HUDEP-2 (cell line): ENCODE measurements around the gene TRIM27.
A peak's percentile ranks its signal among the peaks of the same experiment; 100 is the strongest.
"Not testable (repeated sequence)": the region's sequence is repeated elsewhere in the genome, so short reads cannot be mapped to it uniquely, and the experiment has no call there.

Experiments used
- DNase-seq, 76 experiments: peaks; one replicate each; lab custom pipeline; 2025; ENCODE audit not compliant: unreplicated experiment in 76 of 76; lab: John Stamatoyannopoulos, UW

TRIM27 gene

DNA sequence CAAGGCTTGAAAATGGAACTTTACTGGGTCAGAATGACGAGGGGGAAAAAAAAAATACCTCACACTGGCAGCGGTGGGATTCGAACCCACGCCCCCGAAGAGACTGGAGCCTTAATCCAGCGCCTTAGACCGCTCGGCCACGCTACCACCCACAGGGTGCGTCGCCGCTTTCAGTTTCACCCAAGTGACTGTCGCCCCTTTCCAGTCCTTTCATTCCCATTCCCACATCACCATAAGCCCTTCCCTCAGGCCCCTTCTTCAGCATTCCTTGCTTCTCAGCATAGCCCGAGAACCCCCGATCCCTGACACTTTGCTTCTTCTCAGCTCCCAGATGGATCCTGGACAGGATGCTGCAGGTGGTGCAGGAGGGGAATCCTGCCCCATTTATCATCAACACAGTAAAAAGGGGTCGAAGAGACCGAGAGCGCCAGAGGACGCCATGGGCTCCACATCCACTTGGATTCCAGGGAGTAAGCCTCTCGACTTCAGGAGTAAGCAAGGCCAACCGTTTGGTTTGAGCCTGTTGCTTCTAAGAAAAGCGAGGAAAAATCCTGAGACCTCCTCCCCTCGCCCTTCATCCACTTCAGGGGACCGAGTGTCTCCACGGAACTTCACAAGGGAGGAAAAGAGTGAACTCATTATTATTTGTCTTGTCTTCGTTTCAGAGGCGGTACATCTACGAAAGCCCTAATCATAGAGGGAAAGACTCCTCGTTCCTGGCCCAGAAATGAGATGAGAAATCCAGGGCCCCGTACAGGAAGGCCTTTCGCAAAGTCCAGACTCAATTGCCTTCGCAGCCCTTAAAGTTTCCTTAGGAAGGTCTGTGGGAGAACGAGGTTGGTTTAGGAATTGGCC, 20.0 kb upstream of the TRIM27 start:
- peak in 72 of 76 experiments; percentile 46 to 98 (median 81) for DNase-seq

DNA sequence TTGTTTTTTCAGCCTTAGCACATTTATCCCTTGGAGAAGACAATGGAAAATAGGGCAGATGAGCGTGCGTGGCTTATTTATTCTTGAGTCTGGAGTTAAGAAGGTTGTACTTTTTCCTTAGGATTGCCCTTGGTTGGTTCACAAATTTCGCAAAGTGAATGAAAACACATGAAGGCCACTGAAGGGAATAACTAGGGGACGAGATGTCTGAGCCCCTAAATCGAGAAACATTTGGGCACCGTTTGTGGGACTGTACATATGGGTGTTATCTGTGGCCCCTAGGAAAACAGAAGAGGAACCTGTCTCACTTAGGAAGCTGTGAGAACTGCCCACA, 19.4 kb upstream of the TRIM27 start:
- peak in 1 of 76 experiments; percentile 54 for DNase-seq

DNA sequence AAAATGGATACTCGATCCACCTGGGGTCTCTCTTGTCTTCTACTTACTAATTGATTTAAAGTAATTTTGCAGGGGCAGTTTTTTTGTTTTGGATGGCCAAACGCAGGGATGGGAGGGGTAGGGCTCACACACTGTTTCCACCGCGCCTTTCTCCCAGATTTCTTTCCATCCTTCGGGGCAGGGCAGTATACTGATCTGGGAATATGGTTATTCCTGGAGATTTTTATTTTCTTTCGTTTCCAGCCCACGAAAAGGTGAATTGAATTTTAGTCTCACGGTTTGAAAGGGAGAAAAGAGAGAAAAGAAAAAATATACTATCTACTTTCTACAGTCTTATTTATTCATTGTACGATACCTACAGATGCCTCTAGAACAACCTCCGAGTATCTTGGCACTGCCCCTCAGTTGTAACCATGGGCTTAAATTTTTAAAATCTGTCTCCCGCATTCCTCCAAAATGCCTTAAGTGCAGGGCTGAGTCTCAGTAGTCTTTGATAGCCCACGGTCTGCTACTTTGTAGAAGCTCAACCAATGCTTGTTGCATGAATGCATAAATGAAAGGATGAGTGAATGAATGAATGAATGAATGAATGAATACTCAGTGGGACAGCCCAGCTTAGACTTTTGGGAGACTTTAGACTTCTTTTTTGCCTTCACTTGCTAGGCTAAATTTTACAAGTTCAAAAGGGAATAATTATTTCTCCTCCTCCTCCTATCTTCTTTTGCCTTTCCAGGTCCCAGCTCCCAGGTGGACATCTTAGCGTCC, 18.1 kb upstream of the TRIM27 start:
- DNase-seq = peak in 1 of 76 experiments; percentile 29

DNA sequence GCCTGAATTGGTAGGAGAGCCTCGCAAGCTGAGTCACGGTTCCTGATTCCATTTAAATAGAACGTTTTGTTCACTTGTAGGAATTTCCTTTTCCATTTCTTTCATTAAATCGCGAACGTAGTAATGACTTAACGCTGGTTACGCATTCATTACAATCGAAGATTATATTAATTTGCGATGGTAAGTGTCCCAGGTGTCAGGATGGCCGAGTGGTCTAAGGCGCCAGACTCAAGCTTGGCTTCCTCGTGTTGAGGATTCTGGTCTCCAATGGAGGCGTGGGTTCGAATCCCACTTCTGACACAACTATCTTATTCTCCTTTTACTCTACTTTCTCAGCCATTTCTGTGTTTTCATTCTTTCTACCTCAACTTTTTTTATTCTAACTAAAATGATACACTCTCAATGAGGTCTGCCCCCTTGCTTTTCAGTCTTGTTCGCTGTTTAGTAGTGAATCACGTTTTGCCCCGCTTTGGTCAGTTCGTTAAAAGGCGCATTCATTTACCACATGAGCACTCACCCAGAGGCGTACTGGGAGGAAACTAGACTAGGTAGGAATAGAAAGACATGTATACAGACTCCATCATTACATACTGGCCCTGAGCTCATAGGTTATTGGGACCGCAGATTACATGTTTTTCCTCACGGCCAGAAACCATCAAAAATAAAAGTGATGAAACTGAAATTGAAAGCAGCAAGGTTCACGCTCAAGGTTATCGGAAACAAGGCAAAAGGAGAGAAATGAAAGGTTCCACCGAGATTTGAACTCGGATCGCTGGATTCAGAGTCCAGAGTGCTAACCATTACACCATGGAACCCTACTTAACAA, 17.3 kb upstream of the TRIM27 start:
- DNase-seq = peak in 74 of 76 experiments; percentile 48 to 96 (median 84)

DNA sequence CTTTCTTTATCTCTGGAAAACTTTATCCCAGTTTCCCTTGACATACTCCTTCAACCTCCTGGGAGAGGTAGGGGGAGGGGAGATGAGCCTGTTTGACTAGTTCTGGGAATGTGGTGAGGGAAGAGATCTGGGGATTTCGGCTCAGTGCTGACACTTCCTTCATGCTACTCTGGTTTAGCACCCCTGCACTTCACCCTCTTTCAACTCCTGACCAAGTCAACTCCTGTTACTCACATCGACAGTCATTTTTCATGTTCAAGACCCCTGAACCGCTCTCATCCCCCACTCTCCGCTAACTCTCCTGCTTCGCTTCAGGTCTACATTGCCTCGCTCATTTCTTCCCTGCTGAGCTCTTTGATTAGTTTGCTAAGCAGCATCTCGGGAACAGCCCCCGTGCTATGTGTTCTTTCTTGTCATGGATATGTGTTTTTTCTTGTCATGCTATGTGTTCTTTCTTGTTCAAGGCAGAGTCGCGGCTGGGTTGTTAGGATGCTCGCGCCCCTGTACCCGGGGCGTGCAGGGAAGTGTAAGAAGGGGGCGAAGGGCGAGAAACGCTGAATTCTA, 16.6 kb upstream of the TRIM27 start:
- peak in 42 of 76 experiments; percentile 28 to 93 (median 62) for DNase-seq

DNA sequence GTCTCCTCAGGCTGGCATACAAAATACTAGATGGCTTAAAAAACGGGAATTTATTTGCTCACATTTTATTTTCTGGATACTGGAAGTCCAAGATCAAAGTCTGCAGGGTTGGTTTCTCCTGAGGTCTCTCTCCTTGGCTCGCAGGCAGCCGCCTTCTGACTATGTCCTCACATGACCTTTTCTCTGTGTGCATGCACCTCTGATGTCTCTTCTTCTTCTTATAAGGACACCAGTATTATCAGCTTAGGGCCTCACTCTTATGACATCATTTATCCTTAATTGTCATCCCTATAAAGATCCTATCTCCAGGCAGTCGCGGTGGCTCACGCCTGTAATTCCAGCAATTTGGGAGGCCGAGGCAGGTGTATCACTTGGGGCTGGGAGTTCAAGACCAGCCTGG, 9.3 kb upstream of the TRIM27 start:
- no peak for DNase-seq

DNA sequence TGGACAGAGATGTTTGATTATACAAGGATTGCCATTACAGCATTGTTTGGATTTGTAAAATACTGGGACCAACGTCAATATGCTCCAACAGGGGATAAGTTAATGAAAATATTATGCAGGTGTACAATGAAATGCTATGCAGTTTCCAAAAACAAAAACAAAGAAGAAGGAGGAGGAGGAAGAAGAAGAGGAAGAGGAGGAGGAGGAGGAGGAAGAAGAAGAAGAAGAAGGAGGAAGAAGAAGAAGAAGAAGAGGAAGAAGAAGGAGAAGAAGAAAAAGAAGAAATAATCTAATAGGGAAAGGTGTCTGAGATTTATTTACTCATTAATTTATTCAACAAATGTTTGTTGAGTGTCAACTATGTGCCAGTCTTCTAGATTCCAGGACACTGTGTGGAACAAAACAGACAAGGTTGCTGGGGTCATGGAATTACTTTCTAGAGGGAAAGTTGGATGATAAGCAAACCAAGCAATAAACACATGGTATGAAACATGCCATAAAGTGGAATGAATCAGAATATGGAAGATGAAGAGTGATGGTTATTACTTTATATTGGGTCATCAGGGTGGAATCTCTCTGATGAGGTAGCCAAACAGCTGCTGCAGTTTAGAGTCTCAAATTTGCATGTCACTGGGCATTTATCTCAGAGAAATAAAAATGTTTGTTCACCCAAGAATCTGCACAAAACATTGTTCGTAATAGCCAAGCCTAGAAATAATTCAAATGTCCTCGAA, 6.3 kb upstream of the TRIM27 start:
- no peak for DNase-seq

DNA sequence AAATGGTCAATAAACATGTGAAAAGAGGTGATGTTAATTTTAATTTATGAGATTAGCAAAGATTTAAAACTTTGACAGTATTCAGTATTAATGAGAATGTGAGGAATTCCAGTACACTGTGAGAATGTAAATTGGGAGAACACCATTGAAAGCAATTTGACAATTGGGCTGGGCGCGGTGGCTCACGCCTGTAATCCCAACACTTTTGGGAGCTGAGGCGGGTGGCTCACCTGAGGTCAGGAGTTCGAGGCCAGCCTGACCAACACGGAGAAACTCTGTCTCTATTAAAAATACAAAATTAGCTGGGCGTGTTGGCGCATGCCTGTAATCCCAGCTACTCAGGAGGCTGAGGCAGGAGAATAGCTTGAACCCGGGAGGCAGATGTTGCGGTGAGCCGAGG, 5.6 kb upstream of the TRIM27 start:
- DNase-seq = not testable (repeated sequence)

DNA sequence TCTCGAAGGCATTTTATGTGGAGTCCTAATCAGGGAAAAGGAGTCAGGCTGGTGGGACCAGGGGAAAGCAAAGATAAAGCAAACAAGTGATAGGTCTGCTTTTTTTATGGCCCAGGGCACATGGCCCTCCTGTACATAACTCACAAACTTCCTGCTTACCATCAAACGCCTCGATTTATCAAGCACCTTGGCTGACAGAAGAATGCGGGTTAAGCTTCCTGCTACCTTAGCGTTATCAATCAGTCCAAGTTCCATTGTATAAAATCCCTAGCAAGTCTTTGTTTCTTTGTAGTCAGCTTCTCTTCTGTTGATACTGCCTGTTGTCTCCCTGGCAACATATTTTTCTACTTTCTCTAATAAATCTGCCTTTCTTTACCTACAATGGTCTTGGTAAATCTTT, 4.1 kb upstream of the TRIM27 start:
- DNase-seq = no peak

DNA sequence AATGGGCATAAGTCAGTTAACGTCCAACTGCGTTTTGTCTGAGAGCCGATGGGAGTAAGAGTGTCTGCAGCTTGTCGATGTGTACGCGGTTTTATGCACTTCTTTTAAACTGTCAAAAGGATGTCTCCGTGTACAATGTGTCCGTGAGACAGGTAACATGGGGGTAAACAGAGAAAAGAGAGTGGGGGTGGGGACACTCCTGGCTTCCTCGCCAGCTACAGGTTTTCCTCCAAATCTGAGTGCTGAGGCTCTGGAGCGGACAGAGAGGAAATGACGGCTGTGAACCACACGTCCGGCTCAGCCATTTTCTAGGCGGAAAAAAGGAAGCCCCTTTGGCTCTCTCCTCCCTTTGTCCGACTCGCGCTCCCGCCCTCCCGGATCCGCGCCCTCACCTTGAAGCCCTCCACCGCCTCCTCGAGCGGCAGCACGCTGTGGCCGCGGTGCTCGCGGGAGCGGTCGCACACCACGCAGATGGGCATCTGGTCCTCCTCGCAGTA, 916 bp downstream of the TRIM27 start:
- DNase-seq = peak in 24 of 76 experiments; percentile 15 to 71 (median 50)

DNA sequence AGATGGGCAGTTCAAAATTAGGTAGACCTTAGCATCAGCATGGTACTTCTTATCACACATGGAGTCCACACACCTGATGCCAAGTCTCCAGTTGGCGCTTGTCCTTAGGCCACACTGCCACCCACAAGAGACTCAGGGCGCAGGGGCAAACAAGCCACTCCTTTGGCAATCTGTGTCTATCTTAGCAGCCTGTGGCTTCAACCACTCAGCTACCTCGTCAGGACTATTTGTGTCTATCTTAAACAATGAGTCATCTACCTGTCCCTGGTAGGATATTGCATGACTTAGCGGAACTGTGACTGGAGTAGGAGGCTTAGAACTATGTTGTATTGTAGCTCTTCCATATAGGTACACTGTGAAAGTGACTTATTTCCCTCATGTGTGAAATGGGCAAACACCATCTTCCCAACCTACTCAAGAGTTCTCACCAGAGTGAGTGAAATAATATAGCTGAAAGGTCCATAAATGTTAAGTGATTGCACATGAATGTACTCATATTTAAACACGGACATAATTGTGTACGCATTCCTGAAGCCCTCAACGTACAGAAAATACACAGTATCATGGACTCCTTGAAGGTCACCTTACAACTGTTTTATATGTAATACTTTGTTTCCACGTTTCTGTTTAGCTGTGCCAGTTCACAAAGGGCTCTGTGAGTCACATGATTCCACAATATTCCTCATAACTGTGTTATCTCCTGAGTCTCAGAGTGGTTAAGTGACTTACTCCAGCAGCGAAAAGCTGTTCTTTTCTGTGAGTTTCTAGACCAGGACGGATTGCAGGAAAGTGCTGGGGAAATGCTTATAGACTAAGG, 1.6 kb downstream of the TRIM27 start:
- DNase-seq = peak in 38 of 76 experiments; percentile 12 to 71 (median 32)

DNA sequence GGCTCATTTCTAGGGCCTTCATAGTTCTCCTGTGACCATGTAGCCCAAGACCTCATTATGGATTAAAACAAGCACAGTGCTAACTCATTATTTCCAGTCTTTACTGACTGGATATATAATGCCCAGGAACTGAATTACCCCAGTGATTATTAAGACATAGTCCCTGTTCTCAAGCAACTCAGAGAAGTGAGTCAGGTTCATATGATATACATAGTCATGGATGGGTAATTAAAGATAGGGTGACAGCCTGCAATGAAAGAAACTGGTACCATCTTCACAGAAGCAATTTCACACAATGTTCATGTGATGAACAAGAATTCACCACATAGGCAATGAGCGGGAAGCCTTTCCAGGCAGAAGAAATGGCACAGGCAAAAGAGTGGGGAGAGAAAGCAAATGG, 3.5 kb downstream of the TRIM27 start:
- no peak for DNase-seq

DNA sequence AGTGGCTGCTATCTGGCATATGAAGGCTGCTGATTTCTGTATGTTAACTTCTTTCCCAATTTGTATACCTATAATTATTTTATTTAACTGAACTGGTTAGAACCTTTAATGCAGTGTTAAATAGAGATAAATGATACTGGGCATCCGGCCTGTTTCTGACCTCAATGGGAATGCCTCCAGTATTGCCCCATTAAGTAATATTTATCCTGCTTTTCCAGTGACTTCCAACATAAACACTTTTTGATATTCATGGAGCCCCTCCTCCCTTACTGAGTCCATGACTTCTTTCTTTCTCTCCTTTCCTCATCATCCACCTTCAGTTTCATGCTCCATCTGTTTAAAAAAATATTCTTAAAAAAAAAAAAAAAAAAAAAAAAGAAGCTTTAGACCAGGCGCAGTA, 8.8 kb downstream of the TRIM27 start:
- no peak for DNase-seq

DNA sequence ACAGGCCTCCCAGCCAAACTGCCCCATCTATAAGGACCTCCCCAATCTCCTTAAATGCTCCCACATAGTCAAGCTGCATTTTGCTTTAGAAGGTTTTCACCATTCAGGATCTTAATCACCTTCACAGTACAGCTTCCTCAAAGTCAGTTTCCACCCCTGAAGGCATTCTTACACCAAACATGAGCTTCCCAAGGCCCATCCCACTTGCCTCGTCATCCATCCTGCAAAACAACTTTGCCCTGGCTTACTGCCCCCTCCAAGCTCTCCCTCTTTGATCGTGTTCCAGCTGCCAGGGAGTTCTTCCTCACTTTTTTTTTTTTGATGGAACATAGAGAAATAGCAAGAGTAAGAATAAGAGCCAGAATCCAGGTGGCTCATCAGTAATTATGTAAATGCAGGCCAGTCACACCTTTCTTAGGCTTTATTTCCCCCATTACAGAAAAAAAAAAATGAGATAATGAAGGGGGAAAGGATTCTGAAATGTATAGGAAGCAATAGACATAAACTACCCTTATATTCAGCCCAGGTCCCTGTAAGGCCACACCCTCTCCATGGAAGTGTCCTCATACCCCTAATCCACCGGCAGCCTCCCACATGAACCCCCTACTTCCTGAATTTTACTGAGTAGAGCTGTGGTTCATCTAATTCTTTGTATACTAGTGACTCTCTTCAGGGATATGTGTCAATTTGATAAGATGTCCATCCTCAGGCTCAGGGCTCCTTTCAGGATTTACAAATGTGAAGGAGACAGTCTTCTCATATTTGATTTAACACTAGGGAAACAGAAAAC, 12.7 kb downstream of the TRIM27 start:
- DNase-seq = no peak

DNA sequence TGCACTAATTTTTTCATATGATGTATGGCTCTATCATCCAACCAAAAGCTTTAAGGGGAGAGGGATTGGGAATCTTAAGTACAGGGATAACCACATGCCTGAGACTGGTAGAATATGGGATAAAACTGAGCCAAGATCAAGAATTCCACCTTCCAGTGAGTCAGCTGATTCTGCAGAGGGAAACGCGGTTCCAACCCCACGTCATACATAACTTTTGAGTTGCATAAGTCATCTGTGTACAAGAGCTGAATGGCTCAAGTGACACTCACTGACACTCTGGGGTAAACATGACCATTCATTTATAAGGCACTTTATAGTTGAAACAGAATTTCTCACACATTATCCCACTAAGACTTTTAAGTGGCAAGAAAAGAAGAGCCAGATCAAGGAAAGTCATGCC, 16.4 kb downstream of the TRIM27 start:
- DNase-seq = no peak

DNA sequence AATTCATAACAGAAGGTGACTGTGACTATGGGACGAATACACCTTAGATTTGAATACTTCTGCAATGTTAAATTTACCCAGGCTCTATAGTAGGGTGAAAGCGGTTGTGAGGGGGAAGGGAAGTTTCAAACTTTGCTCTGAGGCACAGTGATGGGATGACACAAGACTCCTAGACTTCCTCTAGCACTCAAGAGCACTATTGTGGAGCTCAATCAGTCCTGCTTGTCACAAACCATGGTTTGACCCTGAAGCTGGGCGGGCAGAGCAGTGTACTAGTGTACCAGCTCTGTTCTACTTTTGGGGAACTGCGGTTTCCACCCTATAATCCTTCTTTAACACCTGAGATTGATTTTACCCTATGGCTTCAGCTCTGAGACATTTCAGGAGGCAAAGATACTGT, 17.1 kb downstream of the TRIM27 start:
- no peak for DNase-seq

DNA sequence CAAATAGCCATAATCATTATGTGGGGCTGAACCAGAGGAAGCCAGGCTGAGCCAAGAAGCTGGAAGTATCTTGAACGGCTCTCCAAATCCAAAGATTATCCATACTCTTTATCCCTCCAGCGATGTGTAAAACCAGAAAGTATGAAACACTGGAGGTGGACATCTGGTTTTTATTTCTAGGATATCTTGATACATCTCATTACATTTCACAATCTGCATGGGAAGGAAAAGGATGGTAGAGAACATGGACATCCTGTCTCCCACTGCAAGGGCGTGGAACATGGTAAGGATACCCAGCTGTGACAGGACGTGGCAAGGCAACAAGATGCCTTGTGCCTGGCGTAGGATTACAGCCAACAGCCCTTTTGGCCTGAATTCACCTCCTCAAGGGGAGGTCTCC, 20.1 kb downstream of the TRIM27 start:
- DNase-seq = no peak

DNA sequence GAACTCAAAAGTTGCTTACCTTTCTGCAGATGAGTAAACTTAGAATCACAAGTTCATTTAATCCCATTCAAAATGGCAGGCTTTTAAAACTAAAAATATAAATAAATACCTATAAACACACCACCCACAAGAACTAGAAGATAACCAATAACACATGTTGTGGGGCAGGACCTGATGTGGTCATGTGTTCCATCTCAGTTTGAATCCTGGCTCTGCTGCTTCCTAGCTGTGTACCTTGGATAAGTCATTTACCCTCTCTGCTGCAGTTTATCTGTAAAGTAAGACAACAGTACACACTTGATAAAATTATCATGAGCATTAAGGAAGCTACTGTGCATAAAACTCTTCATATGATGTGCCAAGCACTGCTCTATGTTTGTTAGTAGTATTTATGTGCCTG, 22.0 kb downstream of the TRIM27 start:
- DNase-seq = peak in 46 of 76 experiments; percentile 20 to 82 (median 46)
